Neural cell (in vitro differentiated cells): ENCODE measurements around the gene PPIB. TPM values are rescaled to one million over a fixed set of nuclear protein-coding genes. Genes with fewer than 3 reads are reported as not detected.
"Not testable (repeated sequence)": the region's sequence is repeated elsewhere in the genome, so short reads cannot be mapped to it uniquely, and the experiment has no call there.

Experiments
- H2AFZ ChIP-seq: fragments of 200-600, 300-800 bp; sonication (generic), shearing (Covaris generic); 2 replicates; pipeline ENCODE4 v1.6.0; 2014; ENCODE audit warnings: low read depth, mild to moderate bottlenecking, antibody characterized with exemption, low read length, moderate library complexity
- H3F3A ChIP-seq: fragments of 200-600 bp; shearing (Covaris generic); 2 replicates; pipeline ENCODE4 v1.6.1; 2016; ENCODE audit warnings: mild to moderate bottlenecking, moderate library complexity, mixed read lengths, antibody characterized with exemption, low read length; ENCODE audit not compliant: insufficient read depth, poor library complexity, severe bottlenecking
- H3K27ac ChIP-seq: fragments of 200-600, 300-800 bp; sonication (generic), shearing (Covaris generic); 2 replicates; pipeline ENCODE4 v1.5.1; 2014; ENCODE audit warnings: mild to moderate bottlenecking, low read length, moderate library complexity
- H3K27me3 ChIP-seq: fragments of 300-800, 200-600 bp; sonication (generic), shearing (Covaris generic); 2 replicates; pipeline ENCODE4 v1.6.0; 2014; ENCODE audit warnings: mild to moderate bottlenecking, low read depth, low read length, moderate library complexity; ENCODE audit not compliant: insufficient read depth
- H3K36me3 ChIP-seq: fragments of 300-800, 200-600 bp; sonication (generic), shearing (Covaris generic); 2 replicates; pipeline ENCODE4 v1.5.1; 2014; ENCODE audit warnings: mild to moderate bottlenecking, antibody characterized with exemption, low read length, moderate library complexity; ENCODE audit not compliant: insufficient read depth
- H3K4me2 ChIP-seq: fragments of 300-800, 200-600 bp; sonication (generic), shearing (Covaris generic); 2 replicates; pipeline ENCODE4 v1.6.0; 2014; ENCODE audit warnings: mild to moderate bottlenecking, low read length
- H3K4me3 ChIP-seq: fragments of 300-800, 200-600 bp; sonication (generic), shearing (Covaris generic); 2 replicates; pipeline ENCODE4 v1.5.1; 2014; ENCODE audit warnings: mild to moderate bottlenecking, low read length, moderate library complexity
- H3K79me2 ChIP-seq: fragments of 200-600 bp; shearing (Covaris generic); replicated peaks from 2 replicates; pipeline ENCODE4 v1.6.0; 2014; ENCODE audit warnings: mild to moderate bottlenecking, low read length, moderate library complexity; ENCODE audit not compliant: insufficient read depth
- H3K9ac ChIP-seq: fragments of 300-800, 200-600 bp; sonication (generic), shearing (Covaris generic); 2 replicates; pipeline ENCODE4 v1.6.1; 2016; ENCODE audit warnings: mild to moderate bottlenecking, low read length, mixed read lengths
- H3K9me2 ChIP-seq: fragments of 200-600 bp; shearing (Covaris generic); 2 replicates; pipeline ENCODE4 v1.6.1; 2016; ENCODE audit warnings: mild to moderate bottlenecking, low read length, mixed read lengths; ENCODE audit not compliant: insufficient read depth
- H3K9me3 ChIP-seq: fragments of 200-600, 300-800 bp; sonication (generic), shearing (Covaris generic); 2 replicates; pipeline ENCODE4 v1.6.1; 2016; ENCODE audit warnings: mild to moderate bottlenecking, mixed run types, low read length, moderate library complexity, mixed read lengths
- H4K20me1 ChIP-seq: fragments of 200-600 bp; shearing (Covaris generic); 2 replicates; pipeline ENCODE4 v1.6.1; 2016; ENCODE audit warnings: mild to moderate bottlenecking, mixed run types; ENCODE audit not compliant: insufficient read depth
- CTCF ChIP-seq: fragments of 450-650 bp; IDR thresholded peaks from 2 replicates; pipeline ENCODE4 v1.5.1; 2014; ENCODE audit warnings: antibody characterized with exemption, mild to moderate bottlenecking, moderate library complexity; ENCODE audit not compliant: poor library complexity, severe bottlenecking
- EP300 ChIP-seq: fragments of 450-650 bp; conservative IDR thresholded peaks from 2 replicates; pipeline ENCODE4 v1.6.1; 2014; ENCODE audit warnings: antibody characterized with exemption, mild to moderate bottlenecking, moderate library complexity; ENCODE audit not compliant: poor library complexity, severe bottlenecking
- EZH2 ChIP-seq: fragments of 200-600, 300-800 bp; shearing (Covaris generic), sonication (generic); IDR thresholded peaks from 2 replicates; pipeline ENCODE4 v1.6.1; 2014; ENCODE audit warnings: antibody characterized with exemption, low read length, borderline replicate concordance, mild to moderate bottlenecking; ENCODE audit not compliant: insufficient read depth, poor library complexity, severe bottlenecking
- MXI1 ChIP-seq: fragments of 450-650 bp; conservative IDR thresholded peaks from 2 replicates; pipeline ENCODE4 v1.6.1; 2014; ENCODE audit warnings: antibody characterized with exemption, mild to moderate bottlenecking; ENCODE audit not compliant: poor library complexity, severe bottlenecking
- POLR2AphosphoS5 ChIP-seq: IDR thresholded peaks from 2 replicates; pipeline ENCODE4 v1.6.1; 2012
- RAD21 ChIP-seq: fragments of 450-650 bp; conservative IDR thresholded peaks from 2 replicates; pipeline ENCODE4 v1.6.1; 2014; ENCODE audit warnings: antibody characterized with exemption, mild to moderate bottlenecking, moderate library complexity
- SMC3 ChIP-seq: fragments of 450-650 bp; conservative IDR thresholded peaks from 2 replicates; pipeline ENCODE4 v1.6.1; 2014; ENCODE audit warnings: antibody characterized with exemption, mild to moderate bottlenecking, moderate library complexity; ENCODE audit not compliant: poor library complexity
- TAF1 ChIP-seq: IDR thresholded peaks from 2 replicates; pipeline ENCODE4 v1.6.1; 2012; ENCODE audit warnings: low read depth
- polyA plus RNA-seq: library from polyadenylated mRNA; depleted of rRNA; stranded (reverse); fragments of >200 nt; gene quantifications from 2 replicates; pipeline ENCODE4 v1.2.3, GENCODE V29; 2014
- TF ChIP-seq, protein P1 (sequence below): IDR thresholded peaks from 2 replicates; pipeline ENCODE4 v1.6.1; 2012; ENCODE audit warnings: borderline replicate concordance

PPIB gene
- polyA plus RNA-seq, 1 donor from 2014 or later = 206 TPM

- H3K9ac ChIP-seq = no peak overlapping the region
Observed at GRCh38 chr15:64110950-64111678, 51.7 kb downstream of the PPIB start.

DNA sequence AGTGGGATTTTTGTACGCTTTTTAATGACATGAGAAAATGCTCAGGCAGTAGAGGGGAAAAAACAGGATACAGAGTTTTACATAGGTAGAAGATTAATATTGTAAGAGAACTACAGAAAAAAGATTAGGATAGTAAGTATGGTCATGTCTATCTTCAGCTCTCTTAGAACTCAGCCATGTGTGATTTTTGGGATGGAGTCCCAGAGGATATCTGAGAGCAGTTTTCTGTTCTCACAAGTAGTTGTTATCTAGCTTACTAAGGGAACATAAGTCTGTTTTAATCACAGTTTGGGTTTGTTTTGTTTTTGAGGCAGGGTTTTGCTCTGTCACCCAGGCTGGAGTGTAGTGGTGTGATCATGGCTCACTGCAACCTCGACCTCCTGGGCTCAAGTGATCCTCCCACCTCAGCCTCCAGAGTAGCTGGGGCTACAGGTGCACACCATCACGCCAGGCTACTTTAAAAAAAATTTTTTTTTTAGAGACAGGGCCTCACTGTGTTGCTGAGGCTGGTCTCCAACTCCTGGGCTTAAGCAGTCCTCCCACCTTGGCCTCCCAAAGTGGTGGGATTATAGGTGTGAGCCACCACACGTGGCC is 52.6 kb downstream of the PPIB start:
- not testable (repeated sequence) for H3K27me3 ChIP-seq, H3K9me2 ChIP-seq, H3K9me3 ChIP-seq, H3K9ac ChIP-seq, H2AFZ ChIP-seq, H3K27ac ChIP-seq, H3F3A ChIP-seq, H3K4me3 ChIP-seq, H4K20me1 ChIP-seq, H3K4me2 ChIP-seq, H3K36me3 ChIP-seq
- peaks cover 37% of the 10 kb centered on the region for H3K79me2 ChIP-seq

More at GRCh38 chr15:64110950-64111678, 51.7 kb downstream of the PPIB start:
- Histone ChIP-seq H3K9me2 (no peaks in the 10 kb centered on the region), H2AFZ (no peak overlapping the region), H3K27me3 (no peaks in the 10 kb centered on the region), H3F3A (no peaks in the 10 kb centered on the region), H3K36me3 (no peaks in the 10 kb centered on the region), H3K79me2 (peaks cover 28% of the 10 kb centered on the region), H3K4me3 (no peak overlapping the region), H3K27ac (no peak overlapping the region), H4K20me1 (no peaks in the 10 kb centered on the region), H3K4me2 (no peak overlapping the region), H3K9me3 (no peaks in the 10 kb centered on the region)
- no peak for TF ChIP-seq EP300
- TF ChIP-seq MXI1 = no peak
- no peak for TF ChIP-seq POLR2AphosphoS5
- no peak for TF ChIP-seq TAF1
- TF ChIP-seq, protein P1, sequence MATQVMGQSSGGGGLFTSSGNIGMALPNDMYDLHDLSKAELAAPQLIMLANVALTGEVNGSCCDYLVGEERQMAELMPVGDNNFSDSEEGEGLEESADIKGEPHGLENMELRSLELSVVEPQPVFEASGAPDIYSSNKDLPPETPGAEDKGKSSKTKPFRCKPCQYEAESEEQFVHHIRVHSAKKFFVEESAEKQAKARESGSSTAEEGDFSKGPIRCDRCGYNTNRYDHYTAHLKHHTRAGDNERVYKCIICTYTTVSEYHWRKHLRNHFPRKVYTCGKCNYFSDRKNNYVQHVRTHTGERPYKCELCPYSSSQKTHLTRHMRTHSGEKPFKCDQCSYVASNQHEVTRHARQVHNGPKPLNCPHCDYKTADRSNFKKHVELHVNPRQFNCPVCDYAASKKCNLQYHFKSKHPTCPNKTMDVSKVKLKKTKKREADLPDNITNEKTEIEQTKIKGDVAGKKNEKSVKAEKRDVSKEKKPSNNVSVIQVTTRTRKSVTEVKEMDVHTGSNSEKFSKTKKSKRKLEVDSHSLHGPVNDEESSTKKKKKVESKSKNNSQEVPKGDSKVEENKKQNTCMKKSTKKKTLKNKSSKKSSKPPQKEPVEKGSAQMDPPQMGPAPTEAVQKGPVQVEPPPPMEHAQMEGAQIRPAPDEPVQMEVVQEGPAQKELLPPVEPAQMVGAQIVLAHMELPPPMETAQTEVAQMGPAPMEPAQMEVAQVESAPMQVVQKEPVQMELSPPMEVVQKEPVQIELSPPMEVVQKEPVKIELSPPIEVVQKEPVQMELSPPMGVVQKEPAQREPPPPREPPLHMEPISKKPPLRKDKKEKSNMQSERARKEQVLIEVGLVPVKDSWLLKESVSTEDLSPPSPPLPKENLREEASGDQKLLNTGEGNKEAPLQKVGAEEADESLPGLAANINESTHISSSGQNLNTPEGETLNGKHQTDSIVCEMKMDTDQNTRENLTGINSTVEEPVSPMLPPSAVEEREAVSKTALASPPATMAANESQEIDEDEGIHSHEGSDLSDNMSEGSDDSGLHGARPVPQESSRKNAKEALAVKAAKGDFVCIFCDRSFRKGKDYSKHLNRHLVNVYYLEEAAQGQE = no peak
- no peak for TF ChIP-seq CTCF
- TF ChIP-seq EZH2 = no peak

- H3K27ac ChIP-seq = no peak overlapping the region
- H3K9me3 ChIP-seq = no peaks in the 10 kb centered on the region
- no peak overlapping the region for H3K4me2 ChIP-seq
- no peaks in the 10 kb centered on the region for H4K20me1 ChIP-seq
- H3K9ac ChIP-seq = no peak overlapping the region
- H3K79me2 ChIP-seq = peaks cover 61% of the 10 kb centered on the region
- H3K27me3 ChIP-seq = no peaks in the 10 kb centered on the region
- H3K4me3 ChIP-seq = no peak overlapping the region
- H3K36me3 ChIP-seq = no peaks in the 10 kb centered on the region
- H3K9me2 ChIP-seq = no peaks in the 10 kb centered on the region
- no peaks in the 10 kb centered on the region for H3F3A ChIP-seq
- no peak overlapping the region for H2AFZ ChIP-seq
- TF ChIP-seq SMC3 (no peak), RAD21 (no peak), CTCF (no peak), EZH2 (no peak), POLR2AphosphoS5 (no peak), MXI1 (no peak), EP300 (no peak)
- TF ChIP-seq, protein P1 = no peak
Observed at GRCh38 chr15:64107337-64107736, 55.5 kb downstream of the PPIB start.
